Endodermal cell (in vitro differentiated cells): ENCODE results near the gene RAE1. TPM values are rescaled to one million over a fixed set of nuclear protein-coding genes. Genes with fewer than 3 reads are reported as not detected.

Experiments
- DNase-seq: peaks from one replicate; pipeline ENCODE4 v3.0.0-alpha.2; 2017
- H3K27ac ChIP-seq: 2 replicates; pipeline ENCODE4 v1.5.1; 2013; ENCODE audit warnings: mild to moderate bottlenecking, low read depth, low read length, moderate library complexity
- H3K27me3 ChIP-seq: 2 replicates; pipeline ENCODE4 v1.6.1; 2013; ENCODE audit warnings: mild to moderate bottlenecking, low read length, moderate library complexity; ENCODE audit not compliant: insufficient read depth, control insufficient read depth, poor library complexity, severe bottlenecking
- H3K36me3 ChIP-seq: 2 replicates; pipeline ENCODE4 v1.7.0; 2013; ENCODE audit warnings: mild to moderate bottlenecking, low read length, moderate library complexity; ENCODE audit not compliant: control insufficient read depth, insufficient read depth
- H3K4me1 ChIP-seq: one replicate; pipeline ENCODE4 v1.7.0; 2013; ENCODE audit warnings: low read length; ENCODE audit not compliant: control insufficient read depth, insufficient read depth
- H3K4me3 ChIP-seq: 2 replicates; pipeline ENCODE4 v1.5.1; 2013; ENCODE audit warnings: mild to moderate bottlenecking, low read length, moderate library complexity
- H3K9ac ChIP-seq: 2 replicates; pipeline ENCODE4 v1.6.1; 2013; ENCODE audit warnings: mild to moderate bottlenecking, low read length, moderate library complexity; ENCODE audit not compliant: poor library complexity, severe bottlenecking; ENCODE audit errors: extremely low read depth
- H3K9me3 ChIP-seq: 2 replicates; pipeline ENCODE4 v1.6.1; 2013; ENCODE audit warnings: mild to moderate bottlenecking, low read length, moderate library complexity; ENCODE audit not compliant: control insufficient read depth
- H3K27ac Mint-ChIP-seq: 2 replicates; pipeline ENCODE4 v1.8.0; 2020; ENCODE audit warnings: mixed read lengths
- H3K27me3 Mint-ChIP-seq: 2 replicates; pipeline ENCODE4 v1.8.0; 2021; ENCODE audit warnings: mild to moderate bottlenecking, mixed read lengths; ENCODE audit not compliant: insufficient read depth
- H3K36me3 Mint-ChIP-seq: 2 replicates; pipeline ENCODE4 v1.8.0; 2020; ENCODE audit warnings: low read depth, mixed read lengths
- H3K4me1 Mint-ChIP-seq: 2 replicates; pipeline ENCODE4 v1.8.0; 2020; ENCODE audit warnings: mixed read lengths
- H3K4me3 Mint-ChIP-seq: 2 replicates; pipeline ENCODE4 v1.8.0; 2020; ENCODE audit warnings: mild to moderate bottlenecking, moderate library complexity, mixed read lengths
- H3K9me3 Mint-ChIP-seq: 2 replicates; pipeline ENCODE4 v1.8.0; 2020; ENCODE audit warnings: mild to moderate bottlenecking, mixed read lengths
- WGBS, 2 experiments: methylation state at CpG; one replicate each; pipeline versions ENCODE4 v1.1.5 to v1.1.7; 2013; ENCODE audit warnings: missing lambda C conversion rate in 2 of 2, mixed read lengths in 1 of 2; ENCODE audit not compliant: insufficient coverage in 1 of 2, insufficient read length in 1 of 2; 5-methylcytosine and 5-hydroxymethylcytosine counted together
- total RNA-seq, 2 donors: library from RNA; stranded (reverse); fragmentation: NEBNext Ultra II Directional in 1 of 2; extraction: Animal tissue kit (Norgen Biotek cat#: 25700) in 1 of 2; gene quantifications; 2 replicates in 1 of 2; 3 replicates in 1 of 2; pipeline ENCODE4 v1.2.1, GENCODE V29; 2021
- TF ChIP-seq, protein P1 (sequence below): fragments of 200-600 bp; sonication (generic); conservative IDR thresholded peaks from 2 replicates; pipeline ENCODE4 v1.5.0; 2021; ENCODE audit warnings: antibody characterized with exemption, mild to moderate bottlenecking

The RAE1 gene
- total RNA-seq, 2 donors from 2014 or later = 41.2 to 43.8 TPM

DNA sequence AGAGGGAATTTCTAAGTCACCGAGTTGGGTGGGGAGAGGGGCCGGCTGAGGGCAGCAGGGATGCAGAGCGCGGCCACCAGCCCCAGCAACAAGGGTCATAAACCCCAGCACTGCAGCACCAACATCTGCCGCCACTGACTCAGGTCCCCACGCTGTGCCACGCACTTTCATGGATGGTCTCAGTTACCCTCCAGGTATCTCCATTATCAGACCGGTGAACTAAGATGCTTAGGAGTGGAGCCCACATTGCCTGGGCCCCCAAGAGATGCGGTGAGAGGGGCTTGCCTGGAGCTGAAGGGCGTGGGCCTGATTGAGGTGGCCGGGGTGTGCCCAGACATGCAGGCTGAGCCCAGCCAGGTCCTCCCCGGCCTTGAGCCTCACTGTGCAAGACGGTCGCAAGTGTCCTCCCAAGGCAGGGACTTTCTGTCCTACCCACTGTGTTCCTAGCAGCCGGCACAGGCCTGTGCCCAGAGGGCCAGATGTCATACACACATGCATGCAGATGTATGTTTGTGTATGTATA is 59.4 kb downstream of the RAE1 start:
- Mint-ChIP-seq H3K27ac (no peak overlapping the region), H3K27me3 (no peaks in the 10 kb centered on the region), H3K4me3 (no peak overlapping the region), H3K36me3 (peaks cover 14% of the 10 kb centered on the region), H3K9me3 (no peaks in the 10 kb centered on the region), H3K4me1 (no peaks in the 10 kb centered on the region)
- TF ChIP-seq, protein P1, sequence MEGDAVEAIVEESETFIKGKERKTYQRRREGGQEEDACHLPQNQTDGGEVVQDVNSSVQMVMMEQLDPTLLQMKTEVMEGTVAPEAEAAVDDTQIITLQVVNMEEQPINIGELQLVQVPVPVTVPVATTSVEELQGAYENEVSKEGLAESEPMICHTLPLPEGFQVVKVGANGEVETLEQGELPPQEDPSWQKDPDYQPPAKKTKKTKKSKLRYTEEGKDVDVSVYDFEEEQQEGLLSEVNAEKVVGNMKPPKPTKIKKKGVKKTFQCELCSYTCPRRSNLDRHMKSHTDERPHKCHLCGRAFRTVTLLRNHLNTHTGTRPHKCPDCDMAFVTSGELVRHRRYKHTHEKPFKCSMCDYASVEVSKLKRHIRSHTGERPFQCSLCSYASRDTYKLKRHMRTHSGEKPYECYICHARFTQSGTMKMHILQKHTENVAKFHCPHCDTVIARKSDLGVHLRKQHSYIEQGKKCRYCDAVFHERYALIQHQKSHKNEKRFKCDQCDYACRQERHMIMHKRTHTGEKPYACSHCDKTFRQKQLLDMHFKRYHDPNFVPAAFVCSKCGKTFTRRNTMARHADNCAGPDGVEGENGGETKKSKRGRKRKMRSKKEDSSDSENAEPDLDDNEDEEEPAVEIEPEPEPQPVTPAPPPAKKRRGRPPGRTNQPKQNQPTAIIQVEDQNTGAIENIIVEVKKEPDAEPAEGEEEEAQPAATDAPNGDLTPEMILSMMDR = no peak
- Histone ChIP-seq H3K9ac (no peak overlapping the region), H3K27me3 (no peaks in the 10 kb centered on the region), H3K27ac (peak overlapping the region; percentile 63), H3K9me3 (no peaks in the 10 kb centered on the region), H3K4me1 (no peaks in the 10 kb centered on the region), H3K4me3 (no peak overlapping the region), H3K36me3 (peaks cover 5% of the 10 kb centered on the region)
- no peak for DNase-seq
- WGBS, 2 experiments = 91% methylated on average over 7 to 15 of the region's 15 CpGs

DNA sequence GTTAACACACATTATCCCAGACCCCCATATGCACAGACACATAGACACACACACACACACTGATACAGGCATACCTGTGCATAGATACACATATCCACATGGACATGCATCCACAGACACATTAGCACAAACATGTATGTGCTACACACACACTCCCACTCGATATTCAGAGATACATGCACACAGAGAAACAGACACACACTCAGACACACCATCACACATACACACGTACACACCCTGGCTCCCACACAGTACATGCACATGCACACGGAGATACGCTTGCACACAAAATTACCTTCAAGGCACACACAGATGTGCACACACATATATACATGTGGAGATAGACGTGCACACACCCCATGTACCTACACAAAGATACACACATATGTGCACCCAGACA is 59.9 kb downstream of the RAE1 start:
- TF ChIP-seq, protein P1 = no peak
- 89 to 91% methylated on average over 4 to 5 of the region's 5 CpGs for WGBS, 2 experiments
- no peak for DNase-seq
- H3K9me3 Mint-ChIP-seq = no peaks in the 10 kb centered on the region
- Histone ChIP-seq H3K36me3 (peaks cover 5% of the 10 kb centered on the region), H3K4me3 (no peak overlapping the region), H3K4me1 (no peaks in the 10 kb centered on the region), H3K9ac (no peak overlapping the region), H3K27ac (no peak overlapping the region), H3K27me3 (no peaks in the 10 kb centered on the region), H3K9me3 (no peaks in the 10 kb centered on the region)
- H3K36me3 Mint-ChIP-seq = peaks cover 14% of the 10 kb centered on the region
- H3K4me1 Mint-ChIP-seq = no peaks in the 10 kb centered on the region
- H3K27ac Mint-ChIP-seq = no peak overlapping the region
- H3K27me3 Mint-ChIP-seq = no peaks in the 10 kb centered on the region
- no peak overlapping the region for H3K4me3 Mint-ChIP-seq

DNA sequence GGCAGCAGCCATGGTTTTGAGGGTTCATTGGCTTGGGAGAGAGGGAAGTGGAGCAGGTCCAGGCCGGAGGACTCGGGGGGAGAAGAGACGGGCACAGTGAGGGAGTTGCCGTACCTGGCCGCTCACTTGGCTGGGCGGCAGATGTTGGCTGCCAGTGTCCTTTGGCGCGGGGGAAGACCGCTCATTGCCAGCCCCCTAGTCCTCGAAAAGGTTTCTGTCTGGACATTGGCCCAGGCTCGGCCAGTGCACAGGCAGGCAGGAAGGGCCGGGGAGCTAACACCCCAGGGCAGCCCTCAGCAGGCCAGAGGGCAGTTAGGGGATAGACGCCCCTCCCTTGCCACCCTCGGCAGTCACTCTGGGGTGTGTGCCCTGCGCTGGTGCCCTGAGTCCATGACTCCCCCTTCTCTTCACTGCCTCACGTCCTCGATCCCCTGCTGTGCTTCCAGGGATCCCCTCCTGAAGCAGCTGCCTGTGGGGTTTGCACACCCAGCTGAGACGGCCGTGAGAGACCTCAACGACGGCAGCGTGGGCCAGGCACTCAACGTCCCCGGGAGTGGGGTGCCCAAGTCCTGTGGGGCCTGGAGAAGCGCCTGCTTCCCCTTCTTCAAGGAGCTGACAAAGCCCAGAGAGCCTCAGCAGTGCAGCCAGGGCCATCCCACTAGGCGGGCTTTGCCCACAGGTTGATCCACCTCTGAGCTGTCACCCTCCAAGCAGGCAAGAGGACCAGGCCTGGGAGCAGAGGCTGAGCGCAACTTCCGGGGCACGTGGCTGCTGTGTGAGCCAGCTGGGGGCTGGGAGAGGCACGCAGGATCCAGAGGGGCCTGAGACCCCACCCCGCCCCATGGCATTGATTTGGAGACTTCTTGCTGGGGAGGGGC is 60.6 kb downstream of the RAE1 start:
- no peak overlapping the region for H3K27ac Mint-ChIP-seq
- WGBS, 2 experiments = 90 to 92% methylated on average over 18 to 31 of the region's 31 CpGs
- no peak overlapping the region for H3K4me3 Mint-ChIP-seq
- H3K9ac ChIP-seq = no peak overlapping the region
- no peak for DNase-seq
- no peak overlapping the region for H3K4me3 ChIP-seq
- peaks cover 5% of the 10 kb centered on the region for H3K36me3 ChIP-seq
- TF ChIP-seq, protein P1 = no peak
- H3K9me3 Mint-ChIP-seq = no peaks in the 10 kb centered on the region
- H3K27me3 ChIP-seq = no peaks in the 10 kb centered on the region
- H3K9me3 ChIP-seq = no peaks in the 10 kb centered on the region
- H3K4me1 ChIP-seq = no peaks in the 10 kb centered on the region
- H3K4me1 Mint-ChIP-seq = no peaks in the 10 kb centered on the region
- no peaks in the 10 kb centered on the region for H3K27me3 Mint-ChIP-seq
- H3K36me3 Mint-ChIP-seq = peaks cover 14% of the 10 kb centered on the region
- no peak overlapping the region for H3K27ac ChIP-seq
